K562 (cell line): ENCODE results near the gene PLEKHA8. TPM values are rescaled to one million over a fixed set of nuclear protein-coding genes. Genes with fewer than 3 reads are reported as not detected.

ENCODE experiments used
- BCLAF1 ChIP-seq, 2 experiments: fragments of 450-650 bp in 1 of 2; IDR thresholded peaks; 2 replicates each; pipeline ENCODE4 v1.6.1; 2011 to 2017; ENCODE audit warnings: low read depth in 2 of 2, antibody characterized with exemption in 1 of 2, borderline replicate concordance in 1 of 2, low read length in 1 of 2, mild to moderate bottlenecking in 1 of 2, mixed read lengths in 1 of 2; ENCODE audit not compliant: control insufficient read depth in 1 of 2
- BRF2 ChIP-seq: IDR thresholded peaks from 3 replicates; pipeline ENCODE4 v1.6.1; 2011; ENCODE audit warnings: borderline replicate concordance, mild to moderate bottlenecking; ENCODE audit not compliant: insufficient read length, insufficient read depth
- CBX5 ChIP-seq: IDR thresholded peaks from 2 replicates; pipeline ENCODE4 v1.6.1; 2014; ENCODE audit warnings: low read depth, borderline replicate concordance
- E2F3 ChIP-seq: fragments of 250-450 bp; sonication (Bioruptor Pico); IDR thresholded peaks from 2 replicates; pipeline ENCODE4 v1.4.0; 2020; ENCODE audit warnings: mild to moderate bottlenecking
- GATAD2B ChIP-seq: fragments of 450-650 bp; IDR thresholded peaks from 2 replicates; pipeline ENCODE4 v1.6.1; 2017; ENCODE audit warnings: mild to moderate bottlenecking, borderline replicate concordance
- HBP1 ChIP-seq: fragments of 450-650 bp; formaldehyde crosslinking; IDR thresholded peaks from 2 replicates; pipeline ENCODE4 v1.4.0; 2022; ENCODE audit warnings: missing genetic modification characterization
- HDAC6 ChIP-seq: IDR thresholded peaks from 2 replicates; pipeline ENCODE4 v1.6.1; 2012; ENCODE audit warnings: low read depth, mild to moderate bottlenecking, control low read depth, inconsistent platforms, low read length, moderate library complexity
- MAFF ChIP-seq: IDR thresholded peaks from 2 replicates; pipeline ENCODE4 v1.6.1; 2012; ENCODE audit warnings: low read length, improper control_type of control experiment
- MLLT1 ChIP-seq, 2 experiments: fragments of 450-650 bp; IDR thresholded peaks; 2 replicates each; pipeline ENCODE4 v1.6.1; 2016
- NFATC3 ChIP-seq: fragments of 450-650 bp; IDR thresholded peaks from 2 replicates; pipeline ENCODE4 v1.6.1; 2017; ENCODE audit warnings: mild to moderate bottlenecking
- NONO ChIP-seq, 2 experiments: fragments of 200-400 bp in 1 of 2; fragments of 450-650 bp in 1 of 2; formaldehyde crosslinking in 1 of 2; IDR thresholded peaks; 2 replicates each; pipeline ENCODE4 v1.6.1; 2017; ENCODE audit warnings: low read depth in 2 of 2, mild to moderate bottlenecking in 2 of 2, moderate library complexity in 2 of 2, low read length in 1 of 2
- NRF1 ChIP-seq, 2 experiments: fragments of 450-650 bp; IDR thresholded peaks in 1 of 2; conservative IDR thresholded peaks in 1 of 2; 2 replicates each; pipeline ENCODE4 v1.6.1; 2014; ENCODE audit warnings: mild to moderate bottlenecking in 2 of 2
- POLR3A ChIP-seq: IDR thresholded peaks from 2 replicates; pipeline ENCODE4 v1.6.1; 2011; ENCODE audit warnings: borderline replicate concordance, mild to moderate bottlenecking, moderate library complexity; ENCODE audit not compliant: insufficient read length, insufficient read depth; ENCODE audit errors: extremely low read depth
- SAP30 ChIP-seq: fragments of 200-600 bp; sonication (generic); IDR thresholded peaks from 2 replicates; pipeline ENCODE4 v1.6.1; 2012; ENCODE audit warnings: borderline replicate concordance, low read depth, mild to moderate bottlenecking, moderate library complexity, low read length, control low read depth, inconsistent platforms; ENCODE audit not compliant: insufficient read depth, poor library complexity, severe bottlenecking
- SLC30A9 ChIP-seq: fragments of 250-450 bp; sonication (Bioruptor Pico); IDR thresholded peaks from 2 replicates; pipeline ENCODE4 v1.8.0; 2022; ENCODE audit warnings: mild to moderate bottlenecking, moderate library complexity
- ZKSCAN8 ChIP-seq: fragments of 200-800 bp; sonication (Bioruptor generic); IDR thresholded peaks from 2 replicates; pipeline ENCODE4 v1.6.1; 2016; ENCODE audit warnings: missing genetic modification characterization, missing compliant biosample characterization
- ZNF24 ChIP-seq: fragments of 450-650 bp; IDR thresholded peaks from 2 replicates; pipeline ENCODE4 v1.6.1; 2016
- ZNF655 ChIP-seq: fragments of 250-450 bp; sonication (Bioruptor Pico); IDR thresholded peaks from 2 replicates; pipeline ENCODE4 v1.5.0; 2021
- polyA plus RNA-seq, 8 experiments: library from polyadenylated mRNA; depleted of rRNA in 4 of 8; stranded (reverse) in 5 of 8; unstranded in 3 of 8; fragments of >200 nt; fragmentation: Nextera tagmentation in 2 of 8; fragmentation: Illumina TruSeq in 1 of 8; extraction: Ambion mirVana in 2 of 8; extraction: Trizol in 1 of 8; gene quantifications; 2 replicates each; pipeline versions ENCODE4 v1.2.1 to v1.2.3, GENCODE V29; 2011 to 2014; ENCODE audit warnings: inconsistent platforms in 1 of 8, missing spikeins in 1 of 8
- total RNA-seq, 7 experiments: library from RNA; depleted of rRNA in 6 of 7; stranded (reverse); fragments of >200 nt in 6 of 7; fragmentation: Illumina TruSeq in 2 of 7; extraction: Trizol in 2 of 7; gene quantifications; 2 replicates each; pipeline versions ENCODE4 v1.2.1 to v1.2.3, GENCODE V29; 2011 to 2021; ENCODE audit warnings: low replicate concordance in 1 of 7

PLEKHA8 gene
- total and polyA plus RNA-seq, 9 of the 15 experiments (the other 6 are each of a cell fraction or from before 2014, with no cell fraction given), result 3.2 to 16.3 (median 11.8) TPM

GRCh38 chr7:30135301-30136116, 107.3 kb downstream of the PLEKHA8 start (continued):
- TF ChIP-seq BCLAF1 (IDR thresholded peaks at IDR 0.05; ENCODE audit: borderline replicate concordance in 1 of 2, control insufficient read depth in 1 of 2, low read depth in 2 of 2, low read length in 1 of 2), result no peak
- TF ChIP-seq MLLT1 (IDR thresholded peaks at IDR 0.05), result peak in 1 of 2 experiments; percentile 47; a peak in 1 of 4 replicates
- TF ChIP-seq ZKSCAN8 (CRISPR knock-in tag), result no peak
- no peak for TF ChIP-seq NONO (IDR thresholded peaks at IDR 0.05; ENCODE audit: low read depth in 2 of 2, low read length in 1 of 2)
- peak; percentile 81 to 84 for TF ChIP-seq NRF1 (conservative IDR thresholded peaks at IDR 0.05 in 1 of 2, IDR thresholded peaks at IDR 0.05 in 1 of 2)
- no peak for TF ChIP-seq ZNF24
- TF ChIP-seq BRF2, result no peak
- no peak for TF ChIP-seq HDAC6
- TF ChIP-seq SAP30, result peak; percentile 71
- TF ChIP-seq NFATC3, result no peak
- TF ChIP-seq GATAD2B, result peak; percentile 30; the same call in 1 of the 2 replicates
- no peak for TF ChIP-seq SLC30A9 (CRISPR knock-in tag)
- no peak for TF ChIP-seq HBP1
- no peak for TF ChIP-seq MAFF
- no peak for TF ChIP-seq E2F3 (CRISPR knock-in tag)
- TF ChIP-seq POLR3A, result no peak
- TF ChIP-seq ZNF655, result no peak
- no peak for TF ChIP-seq CBX5
